Left ventricle myocardium inferior (tissue), 1 donor: ENCODE results near the gene NKD1. TPM values are rescaled to one million over a fixed set of nuclear protein-coding genes. Genes with fewer than 3 reads are reported as not detected.

Experiments used
- DNase-seq: peaks from one replicate; pipeline ENCODE4 v3.0.0-alpha.2; 2020
- H3K27ac ChIP-seq: fragments of 200-600 bp; replicated peaks from 2 replicates; pipeline ENCODE4 v1.8.0; 2021
- H3K27me3 ChIP-seq: fragments of 200-600 bp; 2 replicates; pipeline ENCODE4 v1.8.0; 2021; ENCODE audit warnings: low read depth
- H3K36me3 ChIP-seq: fragments of 200-600 bp; 2 replicates; pipeline ENCODE4 v1.8.0; 2021
- H3K4me1 ChIP-seq: fragments of 200-600 bp; 2 replicates; pipeline ENCODE4 v1.8.0; 2021
- H3K4me3 ChIP-seq: fragments of 200-600 bp; 2 replicates; pipeline ENCODE4 v1.8.0; 2021; ENCODE audit warnings: mild to moderate bottlenecking, moderate library complexity
- H3K9me3 ChIP-seq: fragments of 200-600 bp; replicated peaks from 2 replicates; pipeline ENCODE4 v1.8.0; 2021
- CTCF ChIP-seq: fragments of 200-600 bp; IDR thresholded peaks from 2 replicates; pipeline ENCODE4 v1.8.0; 2021; ENCODE audit warnings: antibody characterized with exemption, mild to moderate bottlenecking, borderline replicate concordance
- intact Hi-C: fragments of 100-400 bp; cut with micrococcal nuclease; formaldehyde crosslinking; loops from one replicate; pipeline ENCODE4 v1.11.0; 2022
- total RNA-seq: library from RNA; stranded (reverse); fragmentation: NEBNext Ultra II Directional; extraction: Animal tissue kit (Norgen Biotek cat#: 25700); gene quantifications from one replicate; pipeline ENCODE4 v1.2.1, GENCODE V29; 2021
- donor health status: DM: no; HTN: yes; CAD: no; lungs with severe emphysema.

NKD1 gene
- total RNA-seq, 1 donor from 2014 or later = 1.5 TPM

GRCh38 chr16:50521246-50521900 lies 26.8 kb upstream of the NKD1 start:
- Histone ChIP-seq H3K27ac (no peak overlapping the region), H3K4me3 (no peak overlapping the region), H3K36me3 (no peaks in the 10 kb centered on the region), H3K27me3 (peaks cover 64% of the 10 kb centered on the region), H3K4me1 (no peaks in the 10 kb centered on the region), H3K9me3 (peaks cover 15% of the 10 kb centered on the region)
- intact Hi-C loops = no loop called here
- no peak for DNase-seq
- no peak for TF ChIP-seq CTCF

DNA sequence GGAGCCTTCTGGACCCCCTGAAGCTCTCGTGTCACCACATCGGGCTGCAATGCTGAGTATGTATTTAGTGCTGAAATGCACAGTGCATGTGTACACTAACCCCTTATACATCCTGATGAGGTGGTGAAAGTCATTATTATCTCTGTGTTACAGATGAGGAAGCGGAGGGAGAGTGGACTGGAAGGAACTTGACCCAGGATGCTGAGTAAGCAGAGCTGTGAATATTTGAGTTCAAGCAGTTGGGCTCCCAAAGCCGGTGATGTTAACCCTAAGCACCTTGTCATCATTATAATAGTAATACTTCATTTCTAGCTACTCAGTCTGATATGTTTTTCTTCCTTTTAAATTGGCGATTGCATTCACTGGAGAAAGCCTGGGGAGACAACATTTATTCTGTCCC lies 25.9 kb upstream of the NKD1 start:
- no peak for TF ChIP-seq CTCF
- DNase-seq = no peak
- Histone ChIP-seq H3K27ac (no peak overlapping the region), H3K4me3 (no peak overlapping the region), H3K4me1 (no peaks in the 10 kb centered on the region), H3K27me3 (peaks cover 67% of the 10 kb centered on the region), H3K36me3 (no peaks in the 10 kb centered on the region), H3K9me3 (peaks cover 6% of the 10 kb centered on the region)
- intact Hi-C loops = no loop called here

GRCh38 chr16:50523710-50524109 lies 24.5 kb upstream of the NKD1 start:
- TF ChIP-seq CTCF = no peak
- Histone ChIP-seq H3K4me3 (no peak overlapping the region), H3K9me3 (peaks cover 2% of the 10 kb centered on the region), H3K27ac (no peak overlapping the region), H3K4me1 (no peaks in the 10 kb centered on the region), H3K36me3 (no peaks in the 10 kb centered on the region), H3K27me3 (peaks cover 74% of the 10 kb centered on the region)
- no peak for DNase-seq
- intact Hi-C loops = no loop called here

- no peaks in the 10 kb centered on the region for H3K36me3 ChIP-seq
- H3K9me3 ChIP-seq = peaks cover 17% of the 10 kb centered on the region
- intact Hi-C loops = no loop called here
- TF ChIP-seq CTCF = no peak
- H3K4me3 ChIP-seq = no peak overlapping the region
- peaks cover 77% of the 10 kb centered on the region for H3K27me3 ChIP-seq
- no peak overlapping the region for H3K27ac ChIP-seq
- H3K4me1 ChIP-seq = no peaks in the 10 kb centered on the region
- no peak for DNase-seq
Observed at GRCh38 chr16:50525262-50525661, 22.9 kb upstream of the NKD1 start.

DNA sequence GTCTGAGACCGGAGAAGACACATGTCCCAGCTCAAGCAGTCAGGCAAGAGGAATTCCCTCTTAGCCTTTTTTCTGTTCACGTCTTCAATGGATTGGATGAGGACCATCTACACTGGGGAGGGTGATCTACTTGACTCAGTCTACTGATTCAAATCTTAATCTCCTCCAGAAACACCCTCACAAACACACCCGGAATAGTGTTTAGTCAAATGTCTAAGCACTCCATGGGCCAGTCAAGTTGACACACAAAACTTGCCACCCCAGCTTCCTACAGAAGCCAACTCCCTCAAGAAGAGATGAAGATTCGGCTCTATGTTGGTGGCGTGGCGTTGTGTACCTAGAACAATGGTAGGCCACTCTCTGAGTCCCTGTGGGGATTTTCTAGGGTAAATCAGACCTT lies 22.5 kb upstream of the NKD1 start:
- Histone ChIP-seq H3K27me3 (peaks cover 73% of the 10 kb centered on the region), H3K27ac (no peak overlapping the region), H3K4me3 (no peak overlapping the region), H3K36me3 (no peaks in the 10 kb centered on the region), H3K4me1 (no peaks in the 10 kb centered on the region), H3K9me3 (peaks cover 22% of the 10 kb centered on the region)
- intact Hi-C loops = no loop called here
- TF ChIP-seq CTCF = no peak
- no peak for DNase-seq
